Stimulated activated CD8-positive, alpha-beta memory T cell treated with anti-CD3 and anti-CD28 coated beads, Interleukin-12 subunit alpha, Interleukin-12 subunit beta, amount 100 ng/mL, for 24 hours (primary cell): Measurements from ENCODE around the gene RAB3D.
"Not testable (repeated sequence)": the region's sequence is repeated elsewhere in the genome, so short reads cannot be mapped to it uniquely, and the experiment has no call there.

Experiments
- DNase-seq: peaks from one replicate; pipeline ENCODE4 v3.0.0-alpha.2; 2020; ENCODE audit errors: extremely low read depth

The RAB3D gene, protein sequence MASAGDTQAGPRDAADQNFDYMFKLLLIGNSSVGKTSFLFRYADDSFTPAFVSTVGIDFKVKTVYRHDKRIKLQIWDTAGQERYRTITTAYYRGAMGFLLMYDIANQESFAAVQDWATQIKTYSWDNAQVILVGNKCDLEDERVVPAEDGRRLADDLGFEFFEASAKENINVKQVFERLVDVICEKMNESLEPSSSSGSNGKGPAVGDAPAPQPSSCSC

DNA sequence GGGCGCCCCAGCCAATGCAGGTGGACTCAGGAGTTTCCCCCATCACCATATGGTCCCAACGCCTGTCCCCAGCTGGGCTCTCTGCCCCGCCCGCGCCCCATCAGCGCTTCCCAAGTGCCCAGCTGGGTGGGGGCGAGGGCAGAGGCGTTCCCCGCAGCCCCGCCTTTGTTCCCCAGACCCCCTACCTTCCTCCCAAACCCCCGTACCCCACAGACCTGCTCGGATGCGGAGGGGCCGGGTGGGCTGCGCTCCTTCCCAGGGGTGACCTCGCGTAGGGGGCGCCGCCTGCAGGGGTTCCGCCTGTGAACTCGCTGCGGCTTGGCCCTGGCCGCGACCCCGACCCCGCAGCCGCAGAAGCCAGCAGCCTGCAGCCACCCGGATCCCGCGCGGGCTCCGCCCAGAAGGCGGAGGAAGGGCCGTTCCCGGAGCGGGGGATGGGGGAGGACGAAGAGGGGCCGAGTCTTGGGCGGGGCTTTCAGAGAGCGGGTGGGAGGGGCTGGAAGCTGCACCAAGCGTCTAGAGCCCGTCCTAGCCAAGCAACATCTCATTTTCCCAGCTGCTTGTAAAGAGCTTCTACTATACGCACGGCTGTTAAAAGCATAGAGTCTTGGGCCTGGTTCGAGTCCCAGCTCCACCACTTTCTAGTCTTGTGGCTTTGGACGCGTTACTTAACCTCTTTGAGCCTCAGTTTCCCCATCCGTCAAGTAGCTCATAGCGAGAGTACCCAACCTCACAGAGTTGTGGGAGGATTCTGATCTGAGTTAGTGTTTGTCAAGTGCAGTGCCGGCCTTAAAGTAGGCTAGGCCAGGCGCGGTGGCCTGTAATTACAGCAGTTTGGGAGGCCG, at the start of gene RAB3D:
RAB3D (minus strand) TSS at position 404 of the 845 bp plus-strand sequence. CDS start 2,258 bp downstream, outside the sequence.
- DNase-seq: peak; percentile 63

DNA sequence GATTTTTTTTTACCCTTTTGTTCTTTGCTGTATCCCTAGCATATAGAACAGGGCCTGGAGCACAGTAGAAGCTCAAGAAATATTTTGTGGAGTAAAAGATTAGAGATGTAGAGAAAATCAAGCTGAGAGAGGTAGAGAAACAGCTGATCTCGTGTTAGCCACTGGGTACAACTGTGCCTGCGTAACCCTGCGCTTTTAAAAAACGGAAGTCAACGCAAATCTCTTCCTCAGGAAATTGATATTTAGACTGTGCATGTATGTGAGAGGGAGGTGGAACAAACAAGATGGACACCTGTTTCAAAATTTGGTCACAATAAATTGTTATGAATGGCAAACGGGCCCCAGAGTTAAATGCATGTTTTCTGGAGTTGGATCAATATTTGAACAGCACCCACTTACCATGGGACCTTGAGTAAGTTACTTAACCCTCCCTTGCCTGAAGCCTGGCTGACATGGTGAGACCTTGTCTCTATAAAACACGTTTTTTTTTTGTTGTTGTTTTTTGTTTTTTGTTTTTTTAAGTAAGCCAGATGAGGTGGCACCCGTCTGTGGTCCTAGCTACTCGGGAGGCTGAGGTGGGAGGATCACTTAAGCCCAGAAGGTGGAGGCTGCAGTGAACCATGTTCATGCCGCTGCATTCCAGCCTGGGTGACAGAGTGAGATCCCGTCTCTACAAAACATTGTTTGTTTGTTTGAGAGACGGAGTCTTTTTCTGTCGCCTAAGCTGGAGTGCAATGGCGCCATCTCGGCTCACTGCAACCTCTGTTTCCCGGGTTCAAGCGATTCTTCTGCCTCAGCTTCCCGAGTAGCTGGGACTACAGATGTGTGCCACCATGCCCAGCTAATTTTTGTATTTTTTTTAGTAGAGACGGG, 47.9 kb upstream of the RAB3D start:
- DNase-seq: no peak

DNA sequence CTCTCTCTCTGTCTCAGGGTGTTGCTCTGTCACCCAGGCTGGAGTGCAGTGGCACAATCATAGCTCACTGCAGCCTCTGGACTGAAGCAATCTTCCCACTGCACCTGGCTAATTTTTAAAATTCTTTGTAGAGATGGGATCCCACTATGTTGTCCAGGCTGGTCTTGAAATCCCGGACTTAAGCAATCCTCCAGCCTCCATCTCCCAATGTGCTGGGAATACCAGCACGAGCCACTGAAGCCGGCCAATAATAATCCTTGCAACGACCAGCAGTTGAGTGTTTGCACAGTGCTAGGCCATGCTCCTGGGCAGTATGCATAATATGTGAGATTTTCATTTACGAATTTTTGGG, 45.3 kb upstream of the RAB3D start:
- DNase-seq: no peak

DNA sequence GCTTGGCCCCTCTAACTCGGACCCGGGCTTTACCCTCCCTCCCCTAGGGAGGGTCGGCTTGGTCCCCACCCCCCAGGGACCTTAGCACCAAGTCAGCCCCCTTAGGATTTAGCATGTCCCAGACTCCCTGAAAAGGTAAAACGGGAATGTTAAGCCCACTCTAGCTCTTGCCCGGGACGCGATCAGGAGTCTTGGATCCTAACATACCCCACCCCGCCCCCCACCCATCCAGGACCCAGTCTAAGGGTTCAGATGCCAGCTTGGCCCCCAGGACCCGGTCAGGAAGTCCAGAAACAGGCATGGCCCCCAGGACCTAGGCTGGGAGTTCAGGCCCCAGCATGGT, 44.2 kb upstream of the RAB3D start:
- no peak for DNase-seq

DNA sequence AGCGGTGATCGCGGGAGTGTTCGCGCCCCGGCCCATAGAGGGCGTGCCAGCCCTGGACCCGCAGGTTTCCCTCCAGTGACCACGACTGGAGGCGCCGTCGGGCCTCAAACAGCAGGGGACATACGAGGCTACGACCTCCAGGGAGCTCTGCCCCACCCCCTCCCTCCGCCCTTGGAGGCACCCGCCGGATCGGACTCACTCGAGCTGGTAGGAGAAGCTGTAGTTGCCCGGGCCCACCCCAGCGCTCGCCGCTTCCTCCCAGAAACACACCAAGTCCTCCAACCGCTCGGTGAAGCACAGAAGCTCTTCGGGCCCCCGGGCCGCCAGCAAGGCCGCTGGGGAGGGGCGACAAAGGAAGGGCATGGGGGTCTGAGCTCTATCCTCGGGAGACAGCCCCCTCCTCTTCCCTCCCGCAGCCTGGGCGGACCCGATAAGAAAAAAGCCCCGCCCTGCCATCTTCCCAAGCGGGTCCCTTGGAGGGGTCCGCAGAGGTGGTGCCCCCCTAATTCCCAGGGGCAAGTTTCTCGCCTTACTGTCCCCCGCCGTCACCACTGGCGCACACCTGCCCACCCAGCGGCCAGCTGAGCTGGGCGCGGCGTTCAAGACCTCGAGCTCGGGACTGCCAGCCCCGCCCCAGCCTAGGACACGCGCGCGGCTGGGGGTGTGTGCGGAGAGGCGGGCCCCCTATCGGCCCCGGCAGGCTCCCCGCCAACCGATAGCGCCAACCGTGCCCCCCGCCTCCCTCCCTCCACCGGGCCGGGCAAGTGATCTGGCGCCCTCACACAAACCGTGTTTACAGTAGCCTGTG, 43.6 kb upstream of the RAB3D start:
- no peak for DNase-seq

DNA sequence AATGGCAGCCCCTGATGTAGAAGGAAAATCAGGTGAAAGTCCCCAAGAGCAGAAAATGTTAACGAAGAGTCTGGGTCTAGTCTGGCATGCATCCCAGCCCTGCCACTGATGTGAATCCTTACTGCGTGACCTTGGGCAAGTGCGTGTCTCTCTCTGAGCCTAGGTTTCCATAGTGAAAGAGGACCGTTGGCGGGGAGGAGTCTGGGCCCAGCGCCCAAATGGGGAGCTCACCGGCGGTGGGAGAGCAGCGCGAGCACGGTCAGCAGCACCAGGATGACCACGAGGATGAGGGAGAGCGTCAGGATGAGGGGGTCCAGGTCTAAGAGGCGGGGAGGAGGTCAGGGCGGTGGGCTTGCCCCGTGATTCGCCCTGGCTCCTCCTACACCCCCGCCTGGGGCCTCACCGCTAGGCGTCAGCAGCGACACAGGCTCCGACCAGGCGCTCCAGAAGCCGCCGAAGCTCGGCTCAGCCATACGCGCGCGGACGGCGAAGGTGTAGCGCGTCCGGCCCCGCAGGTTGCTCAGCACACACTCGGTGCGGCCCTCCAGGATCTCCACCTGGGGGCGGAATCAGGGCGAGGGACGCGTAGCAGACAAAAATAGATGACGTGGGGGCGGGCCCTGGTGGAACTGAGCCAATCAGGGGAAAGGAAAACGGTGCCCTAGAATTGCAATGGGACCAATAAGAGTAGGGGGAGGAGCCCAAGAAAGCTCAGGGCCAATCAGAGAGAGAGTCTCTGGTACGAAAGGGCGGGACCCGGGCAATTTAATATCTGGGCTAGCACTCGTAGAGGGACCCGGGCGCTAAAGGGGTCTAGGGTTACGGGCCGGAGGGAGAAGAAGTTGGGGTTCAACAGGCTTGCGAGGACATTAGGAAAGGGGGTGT, 41.4 kb upstream of the RAB3D start:
- peak; percentile 82 for DNase-seq

DNA sequence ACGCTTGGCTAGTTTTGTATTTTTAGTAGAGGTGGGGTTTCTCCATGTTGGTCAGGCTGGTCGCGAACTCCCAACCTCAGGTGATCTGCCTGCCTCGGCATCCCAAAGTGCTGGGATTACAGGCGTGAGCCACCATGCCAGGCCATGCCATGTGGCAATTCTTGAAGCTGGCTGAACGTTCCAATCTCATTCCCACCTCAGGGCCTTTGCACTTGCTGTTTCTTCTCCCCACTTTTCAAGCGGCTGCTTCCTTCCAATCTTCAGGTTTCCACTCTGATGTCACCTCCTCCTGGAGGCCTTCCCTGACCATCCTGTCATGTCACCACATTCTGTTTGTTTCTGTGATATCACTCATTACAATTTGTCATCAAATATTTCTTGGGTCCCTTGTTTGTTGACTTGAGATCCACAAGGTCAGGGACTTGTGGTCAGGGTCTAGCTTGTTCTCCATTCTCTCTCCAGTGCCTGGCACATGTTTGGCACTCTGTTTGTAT, 40.4 kb upstream of the RAB3D start:
- no peak for DNase-seq

DNA sequence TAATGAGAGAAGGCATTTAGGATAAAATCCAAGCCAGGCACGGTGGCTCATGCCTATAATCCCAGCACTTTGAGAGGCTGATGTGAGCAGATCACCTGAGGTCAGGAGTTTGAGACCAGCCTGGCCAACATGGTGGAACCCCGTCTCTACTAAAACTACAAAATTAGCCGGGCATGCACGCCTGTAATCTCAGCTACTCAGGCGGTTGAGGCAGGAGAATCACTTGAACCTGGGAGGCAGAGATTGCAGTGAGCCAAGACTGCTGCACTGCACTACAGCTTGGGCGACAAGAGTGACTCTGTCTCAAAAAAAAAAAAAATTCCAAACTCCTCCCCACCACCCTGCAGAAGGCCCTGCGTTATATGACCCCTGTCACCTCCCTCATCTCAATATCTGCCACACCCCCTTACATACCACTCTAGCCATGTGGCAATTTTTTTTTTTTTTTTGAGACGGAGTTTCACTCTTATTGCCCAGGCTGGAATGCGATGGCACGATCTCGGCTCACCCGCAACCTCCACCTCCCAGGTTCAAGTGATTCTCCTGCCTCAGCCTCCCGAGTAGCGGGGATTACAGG, 39.9 kb upstream of the RAB3D start:
- not testable (repeated sequence) for DNase-seq

DNA sequence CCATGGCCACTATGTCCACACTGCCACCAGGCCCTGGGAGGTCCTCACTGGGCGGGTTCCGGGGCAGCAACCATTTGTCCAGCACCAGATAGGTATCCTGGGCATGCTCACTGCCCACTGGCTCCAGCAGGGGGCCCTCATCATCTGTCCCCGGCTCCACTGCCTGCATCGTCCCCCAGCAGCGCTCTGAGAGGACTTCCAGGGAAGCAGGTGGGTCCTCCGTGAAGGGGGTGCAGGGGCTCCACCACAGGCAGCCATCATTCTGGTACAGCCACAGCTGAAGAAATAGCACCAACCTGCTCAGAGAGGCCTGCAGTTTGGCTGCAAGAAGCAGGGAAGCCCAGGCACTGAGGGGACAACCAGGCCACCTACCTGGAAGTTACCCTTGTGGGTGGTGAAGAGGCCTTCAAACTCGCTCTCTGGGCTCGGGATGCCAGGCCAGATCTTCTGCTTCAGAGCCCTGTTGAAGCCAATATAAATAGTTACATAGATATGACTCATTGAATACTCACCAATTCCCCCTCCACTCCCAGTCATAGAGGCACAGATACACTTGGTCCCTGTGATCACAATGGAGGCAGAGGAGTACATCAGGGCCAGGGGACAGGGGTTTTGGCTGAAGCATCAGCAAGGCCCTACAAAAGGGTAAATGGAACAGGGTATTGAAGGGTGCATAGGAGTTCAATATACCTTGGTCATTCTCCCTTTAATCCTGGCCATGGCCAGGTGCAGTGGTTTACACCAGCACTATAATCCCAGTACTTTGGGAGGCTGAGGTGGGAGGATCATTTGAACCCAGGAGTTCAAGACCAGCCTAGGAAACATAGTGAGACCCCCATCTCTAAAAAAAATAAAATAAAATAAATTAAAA, 39.1 kb upstream of the RAB3D start:
- DNase-seq: no peak

DNA sequence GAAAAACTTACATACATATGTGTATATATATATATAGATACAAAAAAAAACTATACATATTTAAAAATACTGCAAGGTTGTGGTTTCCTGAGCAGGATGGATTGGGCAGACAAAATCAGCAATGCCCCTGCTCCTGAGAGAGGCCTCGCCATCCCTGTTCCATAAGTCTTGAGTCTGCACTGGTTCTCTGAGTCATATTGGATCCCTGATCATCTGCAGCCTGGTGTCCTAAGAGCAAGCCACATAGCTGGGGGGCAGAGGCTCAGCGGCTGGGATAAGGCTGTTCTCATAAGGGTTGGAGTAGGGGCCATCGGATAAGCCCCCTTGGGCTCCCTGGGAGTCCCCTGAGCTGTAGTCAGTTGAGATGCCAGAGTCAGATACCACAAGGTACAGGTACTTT, 38.3 kb upstream of the RAB3D start:
- DNase-seq: no peak

DNA sequence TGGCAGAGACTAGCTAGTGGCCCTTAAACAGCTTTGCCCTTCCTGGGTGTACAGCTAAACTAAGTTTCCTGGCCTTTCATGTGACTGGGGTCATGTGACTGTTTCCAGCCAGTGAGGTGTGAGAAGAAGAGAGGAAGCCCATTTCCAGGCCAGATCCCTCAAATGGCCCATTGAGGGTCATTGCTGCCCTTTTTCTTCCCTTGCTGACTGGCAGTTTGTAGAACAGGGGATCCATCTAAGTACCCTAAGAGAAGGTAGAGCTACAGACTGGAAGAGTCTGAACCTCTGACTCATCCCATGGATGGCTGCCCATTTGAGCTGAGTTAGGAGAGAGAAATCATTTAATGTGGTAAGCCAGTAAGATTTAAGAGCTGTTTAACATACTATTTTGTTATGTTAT, 37.8 kb upstream of the RAB3D start:
- DNase-seq: no peak

DNA sequence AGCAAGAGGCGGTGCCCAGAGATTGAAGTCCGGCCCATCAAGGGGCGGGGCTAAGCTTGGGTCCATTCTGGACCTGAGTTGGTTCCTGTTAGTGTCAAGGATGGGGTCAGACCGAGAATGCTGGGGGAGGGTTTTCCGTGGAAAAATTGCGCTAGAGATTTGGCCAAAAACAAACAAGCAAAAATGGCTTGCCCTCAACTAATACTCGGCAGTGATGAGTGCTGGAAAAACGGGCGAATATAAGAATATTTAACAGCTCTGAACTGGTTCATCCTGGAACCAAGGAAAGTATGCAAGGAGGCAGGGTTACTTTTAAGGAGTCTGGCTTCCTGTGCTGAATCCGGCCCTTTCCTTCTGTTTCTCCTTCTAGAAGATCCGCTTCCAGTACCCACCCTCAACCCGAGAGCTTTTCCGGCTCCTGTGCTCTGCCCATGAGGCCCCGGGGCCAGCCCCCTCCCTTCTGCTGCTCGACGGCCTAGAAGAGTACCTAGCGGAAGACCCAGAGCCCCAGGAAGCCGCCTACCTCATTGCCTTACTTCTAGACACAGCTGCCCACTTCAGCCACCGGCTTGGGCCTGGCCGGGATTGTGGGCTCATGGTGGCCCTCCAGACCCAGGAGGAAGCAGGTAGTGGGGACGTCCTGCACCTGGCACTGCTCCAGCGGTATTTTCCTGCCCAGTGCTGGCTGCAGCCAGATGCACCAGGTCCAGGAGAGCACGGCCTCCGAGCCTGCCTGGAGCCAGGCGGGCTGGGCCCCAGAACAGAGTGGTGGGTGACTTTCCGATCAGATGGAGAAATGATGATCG, 35.9 kb upstream of the RAB3D start:
- DNase-seq: no peak

DNA sequence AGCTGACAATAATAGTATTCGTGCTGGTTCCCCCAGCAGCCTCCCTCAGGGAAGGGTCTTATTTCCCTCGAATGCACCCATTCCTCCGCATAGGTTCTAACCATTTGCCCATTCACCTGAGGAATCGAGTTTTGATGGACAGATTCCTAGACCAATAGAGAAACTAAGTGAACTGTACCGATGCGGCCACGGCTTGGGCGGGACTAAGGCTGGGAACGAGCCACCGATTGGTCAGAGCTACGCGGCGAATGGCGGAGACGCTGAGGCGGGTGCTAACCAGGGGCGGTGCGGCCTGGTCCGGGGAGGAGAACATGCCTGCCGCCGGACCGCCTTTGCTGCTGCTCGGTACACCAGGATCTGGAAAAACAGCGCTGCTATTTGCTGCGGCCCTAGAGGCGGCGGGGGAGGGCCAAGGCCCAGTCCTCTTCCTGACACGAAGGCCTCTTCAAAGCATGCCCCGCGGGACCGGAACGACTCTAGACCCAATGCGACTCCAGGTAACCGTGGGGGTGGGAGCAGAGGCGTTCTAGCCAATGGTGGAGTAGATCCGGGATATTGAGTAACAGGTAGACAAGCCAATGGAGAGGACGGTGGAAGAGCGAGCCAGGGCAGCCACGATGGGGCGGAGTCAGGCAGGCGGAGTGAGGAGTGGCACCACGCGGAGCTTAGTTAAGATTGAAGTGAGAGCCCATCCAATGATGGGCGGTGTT, 35.1 kb upstream of the RAB3D start, which contains the start of gene SWSAP1:
SWSAP1 (plus strand) TSS at position 234 of the 710 bp plus-strand sequence; CDS start at position 249, 15 bp downstream.
- peak; percentile 92 for DNase-seq

DNA sequence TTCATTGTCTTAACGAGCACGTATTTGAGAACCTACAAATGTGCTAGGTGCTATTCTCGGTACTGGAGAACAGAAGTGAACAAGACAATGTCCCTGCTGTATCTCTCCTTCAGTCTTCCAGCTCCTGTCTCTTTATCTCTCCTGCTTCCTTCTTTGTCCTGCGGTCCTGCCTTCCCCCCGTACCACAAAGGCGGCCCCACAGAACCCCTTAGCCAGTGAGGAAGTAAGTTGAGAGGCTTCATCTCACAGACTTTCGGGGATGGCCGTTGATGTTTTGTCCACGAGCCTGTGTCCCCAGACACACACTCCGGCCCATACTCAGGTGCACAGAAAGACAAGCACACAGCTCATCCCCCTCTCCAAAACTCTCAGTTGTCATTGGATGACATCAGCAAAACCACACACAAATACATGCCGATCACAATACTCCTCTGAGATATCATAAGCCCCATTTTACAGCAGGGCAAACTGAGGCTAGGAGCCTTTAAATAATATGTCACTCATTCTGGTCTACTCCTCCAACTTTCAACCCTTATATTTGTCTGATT, 34.5 kb upstream of the RAB3D start:
- DNase-seq: no peak

DNA sequence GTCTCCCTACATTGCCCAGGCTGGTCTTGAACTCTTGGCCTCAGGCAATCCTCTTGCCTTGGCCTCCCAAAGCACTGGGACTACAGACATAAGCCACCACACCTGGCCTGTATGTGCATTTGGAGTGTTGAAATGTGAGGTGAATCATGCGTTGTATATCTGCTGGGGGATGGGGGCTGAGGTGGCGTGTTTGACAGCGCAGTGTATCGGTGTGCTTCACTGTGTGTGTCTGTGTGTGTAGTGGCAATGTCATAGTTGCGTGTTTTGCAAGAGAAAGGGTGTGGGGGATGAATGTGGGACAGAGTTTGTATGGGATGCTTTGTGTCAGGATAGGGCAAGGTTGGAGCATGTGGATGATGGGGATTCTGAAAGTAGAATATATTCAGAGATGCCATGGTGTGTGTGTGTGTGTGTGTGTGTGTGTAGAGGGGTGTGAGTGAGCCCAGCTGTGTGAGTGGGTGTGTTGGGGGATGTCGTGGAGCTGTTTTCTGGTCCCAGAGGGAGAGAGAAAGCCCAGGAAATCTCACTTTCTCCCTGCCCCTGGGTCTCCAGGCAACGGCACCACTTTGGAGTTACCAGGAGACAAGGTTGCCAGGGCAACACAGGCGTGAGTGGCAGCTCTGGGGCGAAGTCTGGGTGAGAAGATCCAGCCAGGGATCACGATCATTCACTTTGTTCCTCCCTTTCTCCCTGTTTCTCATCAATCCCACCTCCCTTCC, 33.9 kb upstream of the RAB3D start:
- no peak for DNase-seq

DNA sequence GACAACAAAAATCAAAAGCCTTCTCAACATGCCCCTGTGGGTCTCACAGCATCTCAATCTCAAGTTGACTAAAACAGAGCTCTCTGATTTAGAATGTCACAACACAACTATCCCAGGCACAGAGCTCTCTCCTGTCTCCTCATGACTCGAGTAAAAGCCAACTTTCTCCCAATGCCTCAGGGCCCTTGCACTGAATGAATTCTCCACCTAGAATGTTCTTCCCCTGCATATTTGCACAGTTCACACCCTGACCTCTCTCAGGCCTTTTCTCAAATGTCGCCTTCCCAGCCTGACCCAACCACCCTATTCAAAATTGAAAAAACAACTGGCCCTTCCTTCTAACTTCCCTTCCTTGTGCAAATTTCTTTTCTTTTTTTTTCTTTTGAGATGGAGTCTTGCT, 31.3 kb upstream of the RAB3D start:
- no peak for DNase-seq

DNA sequence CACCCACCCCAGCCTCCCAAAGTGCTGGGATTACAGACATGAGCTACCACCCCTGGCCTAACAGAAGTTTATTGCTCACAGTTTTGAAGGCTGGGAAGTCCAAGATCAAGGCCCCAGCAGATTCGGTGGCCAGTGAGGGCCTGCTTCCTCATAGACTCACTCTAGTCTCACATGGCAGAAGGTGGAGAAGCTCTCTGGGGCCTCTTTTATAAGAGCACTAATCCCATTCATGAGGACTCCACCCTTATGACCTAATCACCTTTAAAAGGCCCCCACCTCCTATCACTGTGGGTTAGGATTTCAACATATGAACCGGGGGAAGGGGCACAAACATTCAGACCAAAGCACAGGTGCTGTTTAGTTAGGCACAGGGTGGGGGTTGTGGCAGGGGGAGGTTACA, 28.1 kb upstream of the RAB3D start:
- no peak for DNase-seq
